B cell (primary cell): ENCODE measurements around the gene FLT1. TPM values are rescaled to one million over a fixed set of nuclear protein-coding genes. Genes with fewer than 3 reads are reported as not detected.

ENCODE experiments used
- ATAC-seq: fragments of 200-7000 bp; cut with Tn5 transposase; one replicate; pipeline ENCODE4 v1.10.0; 2021; ENCODE audit warnings: low read depth, mild to moderate bottlenecking, moderate number of reproducible peaks, moderate library complexity
- CTCF ChIA-PET: fragments of 350-600 bp; sonication (Branson Sonifier 250); formaldehyde crosslinking; loops from one replicate; lab custom pipeline; 2021; ENCODE audit warnings: antibody characterized with exemption, inconsistent platforms; lab: Charles Lee
- POLR2A ChIA-PET: fragments of 350-600 bp; sonication (Branson Sonifier 250); formaldehyde crosslinking; loops from one replicate; lab custom pipeline; 2021; ENCODE audit warnings: antibody characterized with exemption; lab: Charles Lee
- DNase-seq: peaks from one replicate; pipeline ENCODE4 v3.0.0; 2013
- H2AFZ ChIP-seq: 2 replicates; pipeline ENCODE4 v1.6.1; 2012; ENCODE audit warnings: mild to moderate bottlenecking, low read depth, low read length; ENCODE audit not compliant: insufficient read depth, poor library complexity, severe bottlenecking
- H3K27ac ChIP-seq, 2 donors: 1 replicate in 1 of 2; 2 replicates in 1 of 2; pipeline ENCODE4 v1.5.1; 2012 to 2013; ENCODE audit warnings: low read length in 2 of 2, mild to moderate bottlenecking in 2 of 2, moderate library complexity in 1 of 2
- H3K27me3 ChIP-seq, 4 experiments: fragments of 200-600 bp in 1 of 4; sonication (generic) in 1 of 4; replicated peaks in 1 of 4; 1 replicate in 2 of 4; 2 replicates in 2 of 4; pipeline versions ENCODE4 v1.6.1 to v1.7.0; 2013 to 2016; ENCODE audit warnings: low read length in 3 of 4, mild to moderate bottlenecking in 2 of 4, mixed read lengths in 1 of 4, moderate library complexity in 1 of 4; ENCODE audit not compliant: insufficient read depth in 4 of 4, control insufficient read depth in 3 of 4; ENCODE audit errors: control extremely low read depth in 1 of 4
- H3K36me3 ChIP-seq, 2 experiments: replicated peaks in 1 of 2; 1 replicate in 1 of 2; 2 replicates in 1 of 2; pipeline versions ENCODE4 v1.6.1 to v1.7.1; 2013; ENCODE audit warnings: low read length in 1 of 2; ENCODE audit not compliant: insufficient read depth in 2 of 2, control insufficient read depth in 1 of 2; ENCODE audit errors: control extremely low read depth in 1 of 2, extremely low read depth in 1 of 2
- H3K4me1 ChIP-seq, 2 donors: fragments of 200-600 bp in 1 of 2; sonication (generic) in 1 of 2; 1 replicate in 1 of 2; 2 replicates in 1 of 2; pipeline versions ENCODE4 v1.5.1 to v1.6.1; 2013 to 2017; ENCODE audit warnings: low read length in 2 of 2; ENCODE audit not compliant: control insufficient read depth in 2 of 2, insufficient read depth in 2 of 2
- H3K4me2 ChIP-seq: replicated peaks from 2 replicates; pipeline ENCODE3; 2012; ENCODE audit warnings: mild to moderate bottlenecking, low read depth, low read length; ENCODE audit not compliant: poor library complexity, severe bottlenecking
- H3K4me3 ChIP-seq, 5 experiments: fragments of 200-600 bp in 1 of 5; sonication (generic) in 1 of 5; 1 replicate in 3 of 5; 2 replicates in 2 of 5; pipeline versions ENCODE4 v1.5.1 to v1.7.0; 2011 to 2016; ENCODE audit warnings: low read length in 4 of 5, mild to moderate bottlenecking in 4 of 5, low read depth in 2 of 5, control low read depth in 1 of 5, moderate library complexity in 1 of 5; ENCODE audit not compliant: insufficient read depth in 1 of 5; ENCODE audit errors: control extremely low read depth in 1 of 5, extremely low read depth in 1 of 5
- H3K79me2 ChIP-seq: fragments of 200-600 bp; sonication (generic); one replicate; pipeline ENCODE4 v1.6.0; 2016; ENCODE audit warnings: low read length; ENCODE audit not compliant: control insufficient read depth, insufficient read depth
- H3K9ac ChIP-seq: fragments of 200-600 bp; sonication (generic); 2 replicates; pipeline ENCODE4 v1.6.1; 2017; ENCODE audit warnings: mild to moderate bottlenecking, low read length, moderate library complexity
- H3K9me3 ChIP-seq, 3 donors: one replicate each; pipeline versions ENCODE4 v1.6.1 to v1.7.1; 2013; ENCODE audit warnings: low read length in 2 of 3; ENCODE audit not compliant: control insufficient read depth in 2 of 3, insufficient read depth in 1 of 3; ENCODE audit errors: control extremely low read depth in 1 of 3
- H4K20me1 ChIP-seq: 2 replicates; pipeline ENCODE4 v1.6.0; 2012; ENCODE audit warnings: mild to moderate bottlenecking, low read length; ENCODE audit not compliant: insufficient read depth, control insufficient read depth, poor library complexity, severe bottlenecking
- H3K27ac Mint-ChIP-seq: one replicate; pipeline ENCODE4 v1.8.0; 2021; ENCODE audit warnings: mixed read lengths
- H3K27me3 Mint-ChIP-seq: one replicate; pipeline ENCODE4 v1.8.0; 2021; ENCODE audit warnings: mixed read lengths
- H3K4me1 Mint-ChIP-seq: one replicate; pipeline ENCODE4 v1.8.0; 2021; ENCODE audit warnings: mixed read lengths
- H3K4me3 Mint-ChIP-seq: one replicate; pipeline ENCODE4 v1.8.0; 2021; ENCODE audit warnings: mixed read lengths
- H3K9me3 Mint-ChIP-seq: one replicate; pipeline ENCODE4 v1.8.0; 2022; ENCODE audit warnings: mixed read lengths; ENCODE audit not compliant: insufficient read depth
- EZH2 ChIP-seq: IDR thresholded peaks from 2 replicates; pipeline ENCODE4 v1.6.1; 2012; ENCODE audit warnings: borderline replicate concordance, low read depth, mild to moderate bottlenecking, moderate library complexity, low read length; ENCODE audit not compliant: insufficient read depth, poor library complexity, severe bottlenecking
- WGBS: methylation state at CpG from one replicate; pipeline ENCODE4 v1.1.5; 2013; ENCODE audit warnings: missing lambda C conversion rate; ENCODE audit not compliant: insufficient coverage; 5-methylcytosine and 5-hydroxymethylcytosine counted together
- intact Hi-C: fragments of 100-400 bp; cut with micrococcal nuclease; formaldehyde crosslinking; loops from one replicate; pipeline ENCODE4 v1.10.0; 2022
- polyA plus RNA-seq: library from polyadenylated mRNA; depleted of rRNA; stranded (reverse); fragments of >200 nt; gene quantifications from 2 replicates; pipeline ENCODE4 v1.2.3, GENCODE V29; 2012
- total RNA-seq, 2 donors: library from RNA; stranded (reverse); fragments of 120-200 nt in 1 of 2; gene quantifications; 1 replicate in 1 of 2; 2 replicates in 1 of 2; pipeline versions ENCODE4 v1.2.3 to v1.2.4, GENCODE V29; 2013 to 2022
- TF ChIP-seq, protein P1 (sequence below): fragments of 200-600 bp; IDR thresholded peaks from one replicate; pipeline ENCODE4 v1.8.0; 2022; ENCODE audit warnings: antibody characterized with exemption, mild to moderate bottlenecking

FLT1 gene
- total and polyA plus RNA-seq, 2 donors (not counting 1 experiment from before 2014, with no cell fraction given): 1.1 to 1.2 TPM

DNA sequence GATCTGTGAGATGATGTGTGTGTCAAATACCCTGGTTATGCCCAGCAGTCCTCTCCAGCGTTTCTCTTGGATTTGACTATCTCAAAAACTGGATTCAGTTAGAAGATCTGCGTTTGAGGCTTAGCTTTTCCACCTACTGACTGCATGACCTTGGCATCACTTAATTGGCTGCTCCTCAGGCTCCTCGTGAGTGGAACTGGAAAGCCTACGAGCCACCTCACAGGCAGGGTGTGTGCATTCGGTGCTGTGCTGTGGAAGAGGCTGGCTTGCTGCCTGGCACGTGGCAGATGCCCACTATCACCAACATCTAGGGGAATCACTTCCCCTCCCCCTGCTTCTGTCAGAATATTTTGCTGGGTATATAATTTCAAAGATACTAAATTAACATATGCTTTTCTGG, 25.6 kb downstream of the FLT1 start:
- Histone ChIP-seq H3K79me2 (no peaks in the 10 kb centered on the region), H3K9me3 (no peaks in the 10 kb centered on the region), H3K9ac (no peak overlapping the region), H3K27ac (no peak overlapping the region), H3K36me3 (no peaks in the 10 kb centered on the region), H4K20me1 (no peaks in the 10 kb centered on the region), H3K4me2 (no peak overlapping the region), H2AFZ (no peak overlapping the region), H3K27me3 (peaks cover 0 to 3% (median 0%) of the 10 kb centered on the region in 4 experiments), H3K4me1 (no peaks in the 10 kb centered on the region), H3K4me3 (no peak overlapping the region)
- TF ChIP-seq, protein P1, sequence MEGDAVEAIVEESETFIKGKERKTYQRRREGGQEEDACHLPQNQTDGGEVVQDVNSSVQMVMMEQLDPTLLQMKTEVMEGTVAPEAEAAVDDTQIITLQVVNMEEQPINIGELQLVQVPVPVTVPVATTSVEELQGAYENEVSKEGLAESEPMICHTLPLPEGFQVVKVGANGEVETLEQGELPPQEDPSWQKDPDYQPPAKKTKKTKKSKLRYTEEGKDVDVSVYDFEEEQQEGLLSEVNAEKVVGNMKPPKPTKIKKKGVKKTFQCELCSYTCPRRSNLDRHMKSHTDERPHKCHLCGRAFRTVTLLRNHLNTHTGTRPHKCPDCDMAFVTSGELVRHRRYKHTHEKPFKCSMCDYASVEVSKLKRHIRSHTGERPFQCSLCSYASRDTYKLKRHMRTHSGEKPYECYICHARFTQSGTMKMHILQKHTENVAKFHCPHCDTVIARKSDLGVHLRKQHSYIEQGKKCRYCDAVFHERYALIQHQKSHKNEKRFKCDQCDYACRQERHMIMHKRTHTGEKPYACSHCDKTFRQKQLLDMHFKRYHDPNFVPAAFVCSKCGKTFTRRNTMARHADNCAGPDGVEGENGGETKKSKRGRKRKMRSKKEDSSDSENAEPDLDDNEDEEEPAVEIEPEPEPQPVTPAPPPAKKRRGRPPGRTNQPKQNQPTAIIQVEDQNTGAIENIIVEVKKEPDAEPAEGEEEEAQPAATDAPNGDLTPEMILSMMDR: no peak
- no peak for TF ChIP-seq EZH2
- Mint-ChIP-seq H3K4me1 (peaks cover 2% of the 10 kb centered on the region), H3K27ac (no peak overlapping the region), H3K9me3 (no peaks in the 10 kb centered on the region), H3K27me3 (peaks cover 8% of the 10 kb centered on the region), H3K4me3 (no peak overlapping the region)
- ATAC-seq (no peak), DNase-seq (no peak)
- 100% methylated on average over 3 of the region's 6 CpGs for WGBS
- ChIA-PET POLR2A (no interaction called here), CTCF (no interaction called here)
- intact Hi-C loops: no loop called here

DNA sequence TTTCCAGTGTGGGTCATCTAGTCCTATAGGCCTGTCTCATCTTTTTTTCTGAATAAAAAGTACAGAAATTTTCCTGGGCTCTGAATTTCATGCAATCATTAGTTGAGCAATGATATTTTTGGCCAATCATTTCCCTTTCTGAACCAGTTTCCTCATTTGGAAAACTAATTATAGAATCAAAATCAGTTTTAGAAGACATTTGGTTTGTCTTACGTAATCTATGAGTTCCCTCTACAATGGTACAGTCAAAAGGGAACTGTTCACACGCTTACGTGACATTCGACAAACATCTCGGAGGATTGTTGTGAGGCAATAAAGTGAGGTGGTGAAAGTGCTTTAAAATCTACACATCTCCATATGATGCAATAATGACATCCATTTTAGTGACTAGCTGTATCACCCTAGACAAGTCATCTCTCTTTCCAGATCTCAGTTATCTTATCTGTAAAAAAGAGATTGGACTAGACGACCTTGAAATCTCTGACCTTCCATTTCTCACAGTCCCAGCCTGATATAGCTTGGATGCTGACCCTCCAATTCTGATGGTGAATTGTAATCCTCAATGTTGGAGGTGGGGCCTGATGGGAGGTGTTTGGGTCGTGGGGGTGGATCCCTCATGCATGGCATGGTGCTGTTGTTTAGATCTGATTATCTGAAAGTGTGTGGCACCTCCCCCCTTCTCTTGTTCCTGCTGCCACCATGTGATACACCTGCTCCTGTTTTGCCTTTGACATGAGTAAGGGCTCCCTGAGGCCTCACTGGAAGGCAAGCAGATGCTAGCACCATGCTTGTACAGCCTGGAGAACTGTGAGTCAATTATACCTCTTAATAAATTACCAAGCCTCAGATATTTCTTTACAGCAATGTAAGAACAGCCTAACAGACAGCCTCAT, 26.7 kb downstream of the FLT1 start:
- H2AFZ ChIP-seq: no peak overlapping the region
- H3K4me1 ChIP-seq: no peaks in the 10 kb centered on the region
- Mint-ChIP-seq H3K9me3 (no peaks in the 10 kb centered on the region), H3K27ac (no peak overlapping the region), H3K4me1 (peaks cover 2% of the 10 kb centered on the region), H3K27me3 (peaks cover 8% of the 10 kb centered on the region), H3K4me3 (no peak overlapping the region)
- H3K9ac ChIP-seq: no peak overlapping the region
- H3K4me3 ChIP-seq: no peak overlapping the region
- no peaks in the 10 kb centered on the region for H3K79me2 ChIP-seq
- no peak overlapping the region for H3K27ac ChIP-seq
- DNase-seq (no peak), ATAC-seq (no peak)
- H3K27me3 ChIP-seq: peaks cover 0 to 3% (median 0%) of the 10 kb centered on the region in 4 experiments
- TF ChIP-seq, protein P1: no peak
- no peak for TF ChIP-seq EZH2
- CTCF ChIA-PET: no interaction called here
- POLR2A ChIA-PET: no interaction called here
- no peaks in the 10 kb centered on the region for H3K36me3 ChIP-seq
- no CpG with 5 or more reads among the region's 7 CpGs for WGBS
- no peak overlapping the region for H3K4me2 ChIP-seq
- H3K9me3 ChIP-seq: no peaks in the 10 kb centered on the region
- intact Hi-C loops: no loop called here
- no peaks in the 10 kb centered on the region for H4K20me1 ChIP-seq
